Bone marrow (tissue), 2 donors: ENCODE measurements around the gene RPA3.
"Not testable (repeated sequence)": the region's sequence is repeated elsewhere in the genome, so short reads cannot be mapped to it uniquely, and the experiment has no call there.

Experiments
- DNase-seq, 2 donors: peaks; one replicate each; lab custom pipeline; 2025; lab: John Stamatoyannopoulos, UW

The RPA3 gene

GRCh38 chr7:7694542-7694941 lies 23.9 kb downstream of the RPA3 start:
- no peak for DNase-seq

- DNase-seq, result no peak
Measured at GRCh38 chr7:7693881-7694280, 24.5 kb downstream of the RPA3 start.

GRCh38 chr7:7688956-7689355 lies 29.5 kb downstream of the RPA3 start:
- DNase-seq, result no peak

GRCh38 chr7:7688310-7688709 lies 30.1 kb downstream of the RPA3 start:
- DNase-seq, result no peak

- no peak for DNase-seq
Measured at GRCh38 chr7:7687800-7688199, 30.6 kb downstream of the RPA3 start.

DNA sequence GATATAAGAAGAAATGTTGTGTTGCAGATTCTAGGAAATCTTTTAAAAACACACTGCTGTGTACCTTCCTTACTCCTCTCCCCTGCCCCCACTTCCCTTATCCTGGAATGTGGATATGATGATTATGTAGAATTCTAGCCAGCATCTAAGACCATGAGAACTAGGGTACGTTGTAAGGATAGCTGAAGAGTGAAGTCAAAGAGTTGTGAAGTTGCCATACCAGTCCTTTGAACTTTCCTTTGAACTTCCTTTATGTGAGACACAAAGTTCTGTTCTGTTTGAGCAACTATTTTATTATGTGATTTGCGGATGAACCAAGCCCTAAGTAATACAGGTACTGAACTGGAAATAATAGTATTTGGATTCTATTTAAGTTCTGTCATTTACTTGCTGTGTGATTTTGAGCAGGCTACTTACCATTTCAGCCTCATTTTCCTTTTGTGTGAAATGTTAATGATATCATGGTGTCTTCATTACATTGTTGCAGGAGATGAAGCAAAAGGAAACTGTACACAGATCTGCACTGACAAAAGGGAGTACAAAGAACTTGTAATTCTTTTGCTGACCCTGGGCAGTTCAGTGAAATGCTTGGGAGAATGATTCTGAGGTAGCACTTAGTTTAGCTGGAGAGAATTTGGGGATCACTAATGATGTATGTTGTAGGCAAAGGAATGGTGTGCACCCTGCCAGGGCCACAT lies 31.4 kb downstream of the RPA3 start:
- DNase-seq, result no peak

DNA sequence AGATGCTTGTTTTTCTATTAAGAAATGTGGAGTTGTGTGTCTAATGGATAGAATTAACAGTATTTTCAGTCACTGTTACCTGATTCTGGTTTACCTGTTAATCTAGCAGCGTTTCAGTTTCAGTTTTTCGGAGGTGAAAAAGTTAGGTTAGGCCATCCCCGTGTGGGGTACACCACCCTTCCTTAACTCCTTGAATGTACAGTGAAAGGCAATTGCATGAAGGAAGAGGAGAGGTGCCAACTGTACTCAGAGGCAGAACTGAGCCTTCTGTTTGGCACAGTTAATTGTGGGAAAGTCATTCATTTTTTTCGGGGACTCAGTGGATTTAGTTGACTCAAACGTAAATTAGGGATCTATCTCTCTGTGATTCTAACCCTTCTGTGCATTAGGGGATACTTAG lies 35.5 kb downstream of the RPA3 start:
- DNase-seq, result no peak

- DNase-seq, result no peak
Measured at GRCh38 chr7:7681936-7682329, 36.5 kb downstream of the RPA3 start.

GRCh38 chr7:7681191-7681935 lies 37.0 kb downstream of the RPA3 start:
- DNase-seq, result peak in 1 of 2 donors; percentile 51

DNA sequence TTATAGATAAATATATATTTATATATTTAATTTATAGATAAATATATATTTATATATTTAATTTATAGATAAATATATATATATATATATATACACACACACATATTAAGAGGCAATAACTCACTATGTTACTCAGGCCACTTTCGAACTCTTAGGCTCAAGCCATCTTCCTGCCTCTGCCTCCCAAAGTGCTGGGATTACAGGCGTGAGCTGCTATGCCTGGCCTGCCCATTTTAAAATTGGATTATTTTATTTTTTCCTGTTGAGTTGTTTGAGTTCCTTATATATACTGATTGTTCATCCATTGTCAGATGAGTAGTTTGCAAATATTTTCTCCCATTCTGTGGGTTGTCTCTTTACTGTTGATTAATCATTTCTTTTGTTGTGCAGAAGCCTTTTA lies 38.8 kb downstream of the RPA3 start:
- not testable (repeated sequence) for DNase-seq

DNA sequence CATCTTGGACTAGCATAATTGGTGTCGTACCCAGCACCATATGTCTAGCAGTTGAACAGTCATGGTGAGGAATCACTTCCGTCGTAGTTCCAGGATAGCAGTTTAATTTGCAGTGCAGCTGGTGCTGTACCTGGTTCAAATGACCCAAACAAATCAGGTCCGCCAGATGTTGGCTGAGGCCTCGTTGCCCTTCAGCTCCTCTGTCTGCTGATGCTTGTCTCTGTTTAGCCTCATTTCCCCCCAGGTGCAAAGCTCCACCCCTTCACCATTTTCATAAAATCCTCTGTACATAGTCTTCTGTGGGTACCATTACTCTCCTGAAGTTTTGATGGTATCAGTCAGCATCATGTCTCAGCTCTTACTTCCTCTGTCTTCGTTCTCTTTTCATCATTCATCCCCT lies 42.7 kb downstream of the RPA3 start:
- no peak for DNase-seq

- DNase-seq, result no peak
Measured at GRCh38 chr7:7673240-7673550, 45.2 kb downstream of the RPA3 start.

- no peak for DNase-seq
Measured at GRCh38 chr7:7672545-7673239, 45.7 kb downstream of the RPA3 start.

DNA sequence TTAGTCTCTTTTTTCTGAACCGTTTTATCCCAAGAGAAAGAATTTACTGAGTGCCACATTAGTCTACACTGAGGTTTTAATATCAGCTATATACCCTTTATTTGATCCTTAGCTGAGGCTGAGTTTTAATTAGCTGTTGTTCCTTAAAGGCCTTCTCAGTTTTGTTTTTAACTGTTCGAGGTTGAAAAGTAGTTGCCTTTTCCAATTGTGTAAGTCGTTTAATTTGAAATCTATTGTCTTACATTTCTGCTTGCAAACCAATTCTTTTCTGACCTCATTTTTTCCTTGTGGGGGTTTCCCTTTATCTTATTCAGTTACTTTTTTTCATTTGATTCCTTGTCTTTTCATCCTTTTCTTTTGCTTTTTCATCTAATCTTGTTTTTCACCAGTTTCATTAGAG lies 47.0 kb downstream of the RPA3 start:
- DNase-seq, result no peak

DNA sequence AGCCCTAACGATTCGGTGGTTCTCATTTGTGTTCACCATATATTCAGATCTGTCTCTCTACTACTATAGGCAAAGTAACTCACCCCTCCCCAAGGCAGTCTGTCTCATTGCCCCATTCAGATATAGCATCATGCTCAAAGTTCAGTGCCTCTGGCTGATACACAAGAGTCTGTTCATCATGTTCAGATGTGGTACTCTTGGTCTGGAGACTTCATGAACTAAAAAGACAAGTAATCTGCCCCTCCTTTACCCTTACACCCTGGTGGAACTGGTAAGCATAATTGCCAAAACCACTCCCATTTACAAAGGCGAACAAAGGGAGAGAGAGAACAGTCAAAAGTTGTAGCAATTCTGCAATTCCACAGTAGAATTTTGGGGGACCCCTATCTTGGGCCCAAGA lies 47.9 kb downstream of the RPA3 start:
- no peak for DNase-seq

GRCh38 chr7:7668706-7669105 lies 49.7 kb downstream of the RPA3 start:
- no peak for DNase-seq

DNA sequence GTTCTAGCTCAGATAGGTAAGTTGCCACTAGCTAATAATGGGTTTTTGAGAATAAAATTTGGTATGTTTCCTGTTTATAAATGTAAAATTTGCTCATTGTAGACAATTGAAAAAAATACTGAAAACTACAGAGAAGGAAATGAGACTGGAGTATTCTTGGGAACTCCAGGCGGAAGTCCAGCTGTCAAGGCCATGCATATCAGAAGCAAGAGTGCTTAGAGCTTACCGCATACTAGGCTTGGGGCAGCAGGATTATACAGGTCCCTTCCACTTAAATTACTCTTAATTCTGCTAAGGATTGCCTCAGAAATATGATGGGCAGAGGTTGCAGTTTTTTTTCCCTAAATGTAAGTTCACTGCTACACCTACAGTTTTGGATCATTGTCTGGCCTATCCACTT lies 51.2 kb downstream of the RPA3 start:
- DNase-seq, result no peak

GRCh38 chr7:7665031-7665430 lies 53.4 kb downstream of the RPA3 start:
- no peak for DNase-seq

- no peak for DNase-seq
Measured at GRCh38 chr7:7664291-7664690, 54.1 kb downstream of the RPA3 start.

DNA sequence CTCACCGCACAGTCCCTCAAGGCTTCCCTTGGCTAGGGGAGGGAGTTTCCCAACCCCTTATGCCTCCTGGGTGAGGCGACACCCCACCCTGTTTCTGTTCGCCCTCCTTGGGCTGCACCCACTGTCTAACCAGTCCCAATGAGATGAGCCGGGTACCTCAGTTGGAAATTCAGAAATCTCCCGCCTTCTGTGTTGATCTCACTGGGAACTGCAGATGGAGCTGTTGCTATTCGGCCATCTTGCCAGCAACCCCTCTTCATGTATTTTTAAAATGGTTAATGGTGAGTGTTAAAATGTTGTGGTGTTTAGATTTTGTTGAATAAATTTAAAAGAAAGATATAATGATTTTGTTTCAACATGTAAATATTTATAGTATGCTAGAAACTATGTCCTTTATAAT lies 55.9 kb downstream of the RPA3 start:
- DNase-seq, result no peak

- DNase-seq, result not testable (repeated sequence)
Measured at GRCh38 chr7:7656459-7656858, 61.9 kb downstream of the RPA3 start.

DNA sequence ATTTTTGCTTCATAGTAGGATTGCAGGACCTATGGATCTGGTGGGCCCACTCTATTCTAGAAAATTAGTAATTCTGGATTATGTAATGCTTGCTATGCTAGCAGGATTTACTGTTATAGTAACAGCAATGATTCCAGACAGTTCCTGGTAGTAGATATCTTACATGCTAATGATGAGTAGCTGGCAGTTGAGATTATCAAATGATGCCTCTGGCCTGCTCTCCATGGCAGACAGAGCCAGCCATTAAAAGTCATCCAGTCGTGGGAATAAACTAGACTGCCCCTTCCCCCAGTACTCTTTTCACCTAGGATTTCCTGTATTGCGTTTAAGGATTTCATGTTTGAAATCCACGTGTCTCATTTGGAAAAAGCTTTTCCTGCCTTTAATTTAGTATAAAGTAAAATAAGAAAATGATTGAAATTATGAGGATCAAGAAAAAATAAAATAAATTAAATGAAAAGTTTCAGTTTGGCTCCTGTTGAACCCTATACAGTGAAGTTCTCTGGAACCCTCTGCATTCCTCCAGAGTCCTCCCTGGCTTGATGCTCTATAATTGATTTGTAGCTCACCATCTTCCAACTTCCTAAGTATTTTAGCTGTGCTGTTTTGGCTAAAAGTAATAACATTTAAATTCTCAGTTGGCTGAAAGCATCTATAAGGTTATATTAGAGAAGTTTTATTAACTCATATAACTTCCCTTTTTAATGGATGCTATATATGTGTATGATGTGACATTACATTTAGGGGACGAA lies 63.3 kb downstream of the RPA3 start:
- DNase-seq, result no peak
